ENCODE results near the gene DHRS3. TPM values are rescaled to one million over a fixed set of nuclear protein-coding genes. Genes with fewer than 3 reads are reported as not detected.

The DHRS3 gene
- total RNA-seq, 1 experiment from 2014 or later, result 87.0 TPM

GRCh38 chr1:12600335-12600734 lies 17.7 kb downstream of the DHRS3 start:
- ChIA-PET RAD21 (ENCODE audit: low non-redundant PET in 1 of 2, low total read pairs in 2 of 2, uncharacterized antibody in 2 of 2, unreplicated experiment in 2 of 2) (no interaction called here), POLR2A (interaction anchor here (0.6 kb wide), 1 partner anchor 77 kb away, joined by 3 read pairs; no protein-coding TSS in a partner anchor), CTCF (interaction anchor here (0.9 to 1.1 kb wide), 2 partner anchors 22 to 114 kb away, joined by 3 to 4 read pairs; no protein-coding TSS in a partner anchor)
- H3K36me3 ChIP-seq (ENCODE audit: control insufficient read depth in 1 of 2, insufficient read depth in 2 of 2, low read length in 2 of 2), result no peaks in the 10 kb centered on the region
- H3K79me2 ChIP-seq (ENCODE audit: insufficient read depth, low read length), result peaks cover 67% of the 10 kb centered on the region
- DNase-seq (ENCODE audit: low read depth, low spot score), result no peak
- no peaks in the 10 kb centered on the region for H3K9me2 ChIP-seq (ENCODE audit: insufficient read depth)
- no peak for TF ChIP-seq ELF1 (IDR thresholded peaks at IDR 0.05; ENCODE audit: borderline replicate concordance, low read depth)
- TF ChIP-seq CBX3 (IDR thresholded peaks at IDR 0.05; ENCODE audit: low read depth), result no peak
- TF ChIP-seq YY1 (IDR thresholded peaks at IDR 0.05; ENCODE audit: extremely low read depth, insufficient replicate concordance, low read depth, low read length), result no peak
- TF ChIP-seq, protein P1, sequence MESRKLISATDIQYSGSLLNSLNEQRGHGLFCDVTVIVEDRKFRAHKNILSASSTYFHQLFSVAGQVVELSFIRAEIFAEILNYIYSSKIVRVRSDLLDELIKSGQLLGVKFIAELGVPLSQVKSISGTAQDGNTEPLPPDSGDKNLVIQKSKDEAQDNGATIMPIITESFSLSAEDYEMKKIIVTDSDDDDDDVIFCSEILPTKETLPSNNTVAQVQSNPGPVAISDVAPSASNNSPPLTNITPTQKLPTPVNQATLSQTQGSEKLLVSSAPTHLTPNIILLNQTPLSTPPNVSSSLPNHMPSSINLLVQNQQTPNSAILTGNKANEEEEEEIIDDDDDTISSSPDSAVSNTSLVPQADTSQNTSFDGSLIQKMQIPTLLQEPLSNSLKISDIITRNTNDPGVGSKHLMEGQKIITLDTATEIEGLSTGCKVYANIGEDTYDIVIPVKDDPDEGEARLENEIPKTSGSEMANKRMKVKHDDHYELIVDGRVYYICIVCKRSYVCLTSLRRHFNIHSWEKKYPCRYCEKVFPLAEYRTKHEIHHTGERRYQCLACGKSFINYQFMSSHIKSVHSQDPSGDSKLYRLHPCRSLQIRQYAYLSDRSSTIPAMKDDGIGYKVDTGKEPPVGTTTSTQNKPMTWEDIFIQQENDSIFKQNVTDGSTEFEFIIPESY (IDR thresholded peaks at IDR 0.05; ENCODE audit: extremely low read depth, insufficient replicate concordance, low read length), result no peak
- no peak for TF ChIP-seq POLR2A (IDR thresholded peaks at IDR 0.05; ENCODE audit: borderline replicate concordance, extremely low read depth, insufficient read depth, insufficient read length)
- TF ChIP-seq, protein P2, sequence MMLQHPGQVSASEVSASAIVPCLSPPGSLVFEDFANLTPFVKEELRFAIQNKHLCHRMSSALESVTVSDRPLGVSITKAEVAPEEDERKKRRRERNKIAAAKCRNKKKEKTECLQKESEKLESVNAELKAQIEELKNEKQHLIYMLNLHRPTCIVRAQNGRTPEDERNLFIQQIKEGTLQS (IDR thresholded peaks at IDR 0.05), result no peak
- TF ChIP-seq EZH2phosphoT487 (IDR thresholded peaks at IDR 0.05; ENCODE audit: borderline replicate concordance), result no peak
- TF ChIP-seq RAD21 (IDR thresholded peaks at IDR 0.05; ENCODE audit: low read depth), result no peak
- no peak overlapping the region for H3K27ac ChIP-seq (ENCODE audit: low read depth, low read length)
- H3K4me3 ChIP-seq (replicated peaks in 1 of 2; ENCODE audit: low read depth in 1 of 2, low read length in 2 of 2), result no peak overlapping the region
- BruUV-seq (replicated peaks), result no TSS peak
- H3K4me2 ChIP-seq (ENCODE audit: low read length), result peak overlapping the region; percentile 67; the same call in 1 of the 2 replicates
- no peaks in the 10 kb centered on the region for H3K9me3 ChIP-seq (ENCODE audit: control insufficient read depth in 1 of 2, insufficient read depth in 1 of 2, low read depth in 1 of 2, low read length in 2 of 2)
- H3K27me3 ChIP-seq (ENCODE audit: insufficient read depth, low read length), result no peaks in the 10 kb centered on the region
- no peak overlapping the region for H2AFZ ChIP-seq (ENCODE audit: low read depth, low read length, poor library complexity, severe bottlenecking)
- H3K4me1 ChIP-seq (ENCODE audit: control insufficient read depth in 1 of 2, insufficient read depth in 2 of 2, low read length in 2 of 2), result peaks cover 74 to 98% of the 10 kb centered on the region in 2 experiments
- no peak overlapping the region for H3K9ac ChIP-seq (ENCODE audit: low read length)
- no peaks in the 10 kb centered on the region for H4K20me1 ChIP-seq (ENCODE audit: insufficient read depth)
- intact Hi-C loops (cut with micrococcal nuclease), result no loop called here
- ATAC-seq, result no peak

Data from HCT116 (cell line).